Measurements from ENCODE around the gene ASZ1.

Gene ASZ1

DNA sequence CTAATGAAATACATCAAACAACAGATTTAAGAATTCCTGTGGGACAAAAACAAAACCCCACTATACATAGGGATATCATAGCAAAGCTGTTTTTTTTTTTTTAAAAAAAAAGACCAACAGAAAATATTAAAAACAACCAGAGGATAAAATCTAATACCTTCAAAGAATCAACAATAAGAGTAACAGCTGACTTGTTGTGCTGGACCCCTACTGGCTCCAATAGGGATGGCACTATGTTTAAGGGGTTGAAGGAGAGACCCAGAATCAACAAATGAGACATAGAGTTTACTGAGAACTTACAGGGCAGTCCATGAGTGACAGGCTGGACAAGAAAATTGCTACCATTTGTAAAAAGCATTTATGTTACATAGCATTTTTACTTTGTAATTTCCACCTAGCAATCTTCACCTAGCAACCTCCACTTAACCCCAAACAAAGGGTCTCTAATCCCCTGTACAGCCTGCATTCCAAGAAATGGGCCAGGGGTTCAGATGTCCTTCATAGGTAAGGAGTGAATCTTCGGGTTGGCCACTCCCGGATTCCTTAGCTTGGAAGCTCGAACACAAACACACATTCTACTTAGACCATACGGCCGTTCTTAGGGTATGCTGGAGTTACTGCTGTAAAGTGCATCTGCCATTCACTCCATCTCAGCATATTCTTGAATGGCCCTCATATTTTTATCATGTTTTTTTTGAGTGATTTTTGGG is 25.8 kb downstream of the ASZ1 start:
- DNase-seq = no peak

- no peak for DNase-seq
These were observed 27.4 kb downstream of the ASZ1 start for GRCh38 chr7:117399820-117400422.

- no peak for DNase-seq
These were observed 31.6 kb downstream of the ASZ1 start for GRCh38 chr7:117395743-117396142.

DNA sequence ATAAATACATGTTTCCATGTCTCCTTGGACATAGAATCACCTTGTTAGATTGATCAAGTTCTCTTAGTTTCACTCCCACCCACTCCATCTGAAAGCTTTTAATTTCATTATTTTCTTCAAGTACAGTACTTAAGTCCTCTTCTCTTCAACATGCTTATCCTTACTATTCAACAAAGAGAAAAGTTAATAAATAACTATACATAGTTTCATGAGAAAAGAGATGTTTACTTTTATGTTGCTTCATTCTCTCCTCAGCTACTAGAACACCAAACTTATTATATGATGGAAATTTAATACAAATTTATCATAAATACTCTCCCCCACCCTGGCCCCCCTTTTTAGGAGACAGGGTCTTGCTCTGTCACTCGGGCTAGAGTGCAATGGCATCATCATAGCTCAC is 33.5 kb downstream of the ASZ1 start:
- DNase-seq = no peak

GRCh38 chr7:117389871-117390270 is 37.4 kb downstream of the ASZ1 start:
- DNase-seq = no peak

DNA sequence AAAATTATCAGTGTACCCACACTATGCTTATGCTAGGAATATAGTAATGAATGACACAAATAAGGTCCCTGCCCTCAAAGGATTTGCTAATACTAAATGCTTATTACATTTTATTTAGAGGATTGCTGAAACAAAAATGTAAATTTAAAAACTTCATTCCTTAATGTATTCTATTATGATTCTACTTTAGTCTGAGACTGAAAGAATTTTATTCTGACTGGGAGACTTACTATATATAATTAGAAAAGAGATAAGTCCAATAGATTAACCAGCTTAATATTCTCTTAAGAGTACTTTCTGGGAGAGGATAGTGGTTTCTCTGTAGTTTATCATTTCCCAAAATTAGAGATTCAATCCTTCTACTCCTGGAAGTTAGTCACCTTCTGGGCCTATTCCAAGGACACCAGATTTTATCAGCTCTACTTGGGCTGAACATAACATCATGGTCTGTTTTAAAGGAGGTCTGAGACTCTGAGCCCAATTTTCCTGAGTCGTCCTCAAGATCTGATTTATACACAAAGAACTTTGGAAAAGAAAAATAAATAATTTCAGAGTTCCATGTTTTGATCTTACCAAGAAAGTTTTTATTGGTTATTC is 41.1 kb downstream of the ASZ1 start:
- no peak for DNase-seq

DNA sequence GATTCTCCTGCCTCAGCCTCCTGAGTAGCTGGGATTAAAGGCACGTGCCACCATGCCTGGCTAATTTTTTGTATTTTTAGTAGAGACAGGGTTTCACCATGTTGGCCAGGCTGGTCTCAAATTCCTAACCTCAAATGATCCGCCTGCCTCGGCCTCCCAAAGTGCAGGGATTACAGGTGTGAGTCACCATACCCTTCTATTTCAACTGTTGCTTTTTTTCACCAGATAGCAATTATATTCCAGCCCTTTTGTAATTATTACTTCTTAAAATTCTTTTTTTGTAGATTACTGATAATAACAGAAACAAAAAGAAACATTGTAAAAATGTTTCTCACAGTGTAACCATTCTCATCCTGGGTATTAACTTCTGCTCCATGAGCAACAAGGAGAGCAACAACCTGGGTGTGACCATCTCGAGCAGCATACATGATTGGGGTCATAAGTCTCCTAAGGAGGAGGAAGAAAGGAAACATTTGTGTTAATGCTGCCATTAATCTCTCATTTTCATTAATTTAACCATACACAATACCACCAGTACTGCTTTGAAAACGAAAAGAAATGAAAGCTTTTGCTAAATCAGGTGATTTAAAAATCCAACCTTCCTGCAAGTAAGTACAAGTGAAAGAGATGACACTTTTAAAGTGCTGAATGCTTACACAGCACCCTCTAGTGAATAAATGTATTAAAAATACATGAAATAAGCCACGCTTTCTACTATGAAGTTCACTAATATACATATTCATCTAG is 41.8 kb downstream of the ASZ1 start:
- no peak for DNase-seq

DNA sequence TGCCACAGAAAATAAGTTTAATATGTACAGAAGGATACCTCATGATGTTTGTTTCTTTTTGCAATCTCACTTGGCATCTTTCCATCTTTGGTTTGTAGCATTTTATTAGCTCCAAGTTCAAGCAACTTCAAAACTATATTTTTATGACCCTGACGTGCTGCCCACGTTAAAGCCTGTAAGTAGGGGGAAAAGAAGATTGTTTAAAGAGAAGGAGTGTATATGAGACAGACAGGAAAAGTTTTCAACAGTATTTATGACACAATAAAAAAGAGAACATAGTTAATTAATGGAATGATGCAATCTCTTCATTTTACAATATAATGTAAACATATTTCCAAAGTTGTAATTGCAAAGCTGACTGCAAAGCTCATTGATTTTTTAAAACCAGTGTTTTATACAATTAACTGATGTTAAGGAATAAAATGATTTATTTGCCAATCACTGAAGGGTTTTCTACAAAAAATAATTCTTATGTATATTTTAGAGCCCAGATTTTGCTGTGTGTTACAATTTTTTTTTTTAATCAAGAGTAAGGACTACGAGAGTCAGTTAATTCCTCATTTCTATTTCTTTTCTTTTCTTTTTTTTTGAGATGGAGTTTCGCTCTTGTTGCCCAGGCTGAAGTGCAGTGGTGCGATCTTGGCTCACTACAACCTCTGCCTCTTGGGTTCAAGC is 42.5 kb downstream of the ASZ1 start:
- no peak for DNase-seq

GRCh38 chr7:117383483-117384189 is 43.7 kb downstream of the ASZ1 start:
- DNase-seq = no peak

DNA sequence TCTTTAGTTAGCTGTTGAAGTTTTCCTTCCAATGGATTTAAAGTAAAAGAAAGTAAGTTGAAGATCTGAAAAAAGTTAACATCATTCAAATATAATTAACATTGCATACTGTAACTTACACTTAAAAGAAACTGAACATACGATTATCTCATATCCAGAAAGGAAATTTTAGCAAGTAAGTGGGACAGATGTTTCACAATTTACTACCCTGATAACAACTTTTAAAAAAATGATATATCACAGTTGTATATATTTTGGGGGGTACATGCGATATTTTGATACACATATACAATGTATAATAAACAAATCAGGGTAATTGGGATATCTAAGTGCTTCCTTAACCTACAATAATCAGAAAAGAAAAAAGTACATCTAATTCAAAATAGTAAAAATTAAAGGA is 44.2 kb downstream of the ASZ1 start:
- no peak for DNase-seq

GRCh38 chr7:117381362-117381761 is 45.9 kb downstream of the ASZ1 start:
- DNase-seq = no peak

DNA sequence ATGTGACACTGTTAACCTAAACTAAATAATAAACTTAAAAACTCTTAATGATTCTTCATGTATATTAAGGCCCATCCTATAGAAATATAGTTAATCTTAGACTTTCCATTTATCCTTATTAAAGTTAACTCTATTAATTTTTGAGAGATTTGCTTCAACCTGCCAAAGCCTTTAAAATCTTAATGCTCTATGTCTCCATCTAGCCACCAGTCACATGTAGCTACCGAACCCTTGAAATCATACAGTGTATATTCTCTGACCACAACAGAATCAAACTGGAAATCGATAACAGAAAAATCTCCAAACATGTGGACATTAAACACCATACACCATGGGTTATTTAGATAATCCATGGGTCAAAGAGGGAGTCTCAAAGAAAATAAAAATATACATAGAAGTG is 51.9 kb downstream of the ASZ1 start:
- DNase-seq = no peak

DNA sequence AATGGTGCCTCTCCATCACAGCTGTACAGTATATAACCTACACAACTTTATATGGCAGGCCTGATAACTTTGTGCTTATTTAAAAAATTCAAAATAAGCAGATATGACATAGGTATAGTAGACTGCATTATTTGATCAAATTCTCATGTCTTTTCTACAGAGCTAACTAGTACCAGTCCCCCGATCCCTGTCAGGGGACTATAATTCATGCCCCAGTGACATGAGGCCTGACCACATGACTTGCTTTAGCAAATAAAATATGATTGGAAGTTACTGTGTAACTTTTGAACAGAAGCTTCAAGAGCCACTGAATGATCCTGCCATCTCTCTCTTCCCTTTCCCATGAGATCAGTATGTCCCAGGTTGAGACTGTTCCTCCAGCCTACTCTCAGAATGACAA is 55.2 kb downstream of the ASZ1 start:
- DNase-seq = no peak

DNA sequence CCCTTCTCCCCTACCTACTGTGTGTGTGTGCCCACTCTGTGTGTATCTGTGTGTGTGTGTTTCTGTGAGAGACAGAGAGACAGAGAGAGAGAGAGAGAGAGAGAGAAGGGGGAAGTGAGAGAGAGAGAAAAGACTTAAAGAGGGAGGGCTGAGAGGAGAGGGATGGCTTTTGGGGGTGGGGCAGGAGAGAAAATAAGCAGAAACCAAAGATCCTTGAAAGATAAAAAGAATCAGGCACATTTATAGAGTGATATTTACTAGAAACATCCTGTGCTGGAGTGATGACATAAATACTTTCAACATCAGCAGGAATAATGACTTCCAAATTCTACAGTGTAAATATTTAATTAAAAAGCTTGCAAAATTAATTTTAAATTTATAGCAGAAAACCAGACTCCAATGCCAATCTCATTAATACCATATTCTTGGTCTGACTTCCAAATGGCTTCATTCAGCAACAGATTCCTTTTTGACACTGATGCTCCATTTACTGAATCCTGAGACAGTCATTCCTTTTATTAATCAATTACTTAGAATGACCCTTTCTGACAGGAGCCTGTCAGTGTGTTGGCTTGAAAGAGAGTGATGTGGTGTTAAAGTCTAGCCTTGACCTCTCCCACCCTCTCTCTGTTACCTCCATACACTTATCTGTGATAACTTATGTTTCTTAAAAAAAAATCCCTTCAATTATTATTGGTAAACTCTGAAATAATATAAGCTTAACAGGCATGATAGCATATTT is 62.8 kb downstream of the ASZ1 start:
- DNase-seq = no peak

DNA sequence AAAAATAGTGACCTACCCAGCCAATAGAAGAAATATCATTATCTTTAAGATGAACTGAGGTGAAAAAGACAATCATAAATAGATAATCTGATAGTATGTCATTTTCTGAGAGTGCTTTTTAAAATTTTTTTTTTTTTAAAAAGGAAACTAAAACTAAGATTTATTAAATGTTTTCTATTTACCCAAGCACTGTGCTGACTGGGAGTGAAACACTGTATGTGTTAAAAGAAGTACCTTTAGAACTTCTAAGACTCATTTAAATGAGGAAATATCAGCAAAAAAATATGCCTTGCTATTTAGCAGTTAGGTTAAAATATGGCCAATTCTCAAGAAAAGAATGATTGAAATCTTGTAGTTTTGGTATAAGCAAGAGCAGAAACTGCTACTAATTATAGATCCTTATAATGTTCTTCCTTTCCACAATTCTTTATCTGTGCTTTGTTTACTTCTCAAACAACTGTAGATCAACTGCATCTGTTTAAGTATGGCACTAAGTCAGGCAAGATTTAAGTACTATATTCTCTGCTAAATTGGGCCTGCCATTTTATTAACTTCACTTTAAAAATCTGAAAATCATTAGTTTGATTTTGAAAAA is 64.9 kb downstream of the ASZ1 start:
- DNase-seq = no peak

DNA sequence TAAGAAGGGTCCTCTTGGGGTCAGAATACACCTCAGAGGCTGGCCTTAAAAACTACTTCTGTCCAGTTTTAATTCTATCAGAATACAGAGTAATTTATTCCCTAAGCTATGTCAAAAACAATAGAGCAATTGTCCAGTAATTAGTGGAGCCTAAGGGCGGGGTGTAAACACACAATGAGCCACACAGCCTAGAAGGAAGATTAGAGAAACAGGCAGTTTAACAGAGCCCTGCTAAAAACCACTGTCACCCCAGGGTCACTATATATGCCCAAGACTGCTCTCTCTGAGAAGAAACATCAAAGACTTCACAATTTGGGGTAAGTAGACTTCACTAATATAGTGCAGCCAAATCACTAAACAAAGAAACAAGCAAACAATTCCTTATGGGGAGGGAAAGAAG is 77.3 kb downstream of the ASZ1 start:
- DNase-seq = no peak

- DNase-seq = no peak
These were observed 77.7 kb downstream of the ASZ1 start for GRCh38 chr7:117349570-117349969.

- no peak for DNase-seq
These were observed 79.2 kb downstream of the ASZ1 start for GRCh38 chr7:117347962-117348672.

- no peak for DNase-seq
These were observed 79.8 kb downstream of the ASZ1 start for GRCh38 chr7:117347480-117347879.

DNA sequence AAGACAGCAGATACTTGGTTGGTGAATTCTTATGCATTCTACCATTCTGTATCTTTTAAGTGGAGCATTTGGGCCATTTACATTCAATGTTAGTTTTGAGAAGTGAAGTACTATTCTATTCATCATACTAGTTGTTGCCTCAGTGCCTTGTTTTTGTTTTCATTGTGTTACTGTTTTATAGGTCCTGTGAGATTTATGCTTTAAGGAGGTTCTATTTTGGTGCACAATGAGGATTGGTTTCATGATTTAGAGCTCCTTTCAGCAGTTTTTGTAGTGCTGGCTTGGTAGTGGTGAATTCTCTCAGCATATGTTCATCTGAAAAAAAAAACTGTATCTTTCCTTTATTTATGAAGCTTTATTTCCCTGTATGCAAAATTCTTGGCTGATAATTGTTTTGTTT is 81.1 kb downstream of the ASZ1 start:
- no peak for DNase-seq

DNA sequence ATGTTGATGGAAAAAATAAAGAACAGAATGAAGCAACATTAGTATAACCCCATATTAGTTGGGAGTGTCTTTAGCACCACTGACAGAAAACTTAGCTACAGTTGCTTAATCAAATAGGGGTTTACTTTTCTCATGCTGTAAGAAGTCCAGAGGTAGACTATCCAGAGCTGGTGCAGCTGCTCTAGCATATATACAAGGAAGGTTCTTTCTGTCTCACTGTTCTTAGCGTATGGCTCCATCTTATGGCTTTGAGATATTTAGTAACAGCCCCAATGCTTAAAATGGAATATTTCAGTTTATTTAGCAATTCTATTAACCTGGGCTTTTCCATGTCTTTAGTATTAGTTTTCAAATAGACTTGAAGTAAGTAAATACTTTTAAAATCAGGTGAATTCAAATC is 89.3 kb downstream of the ASZ1 start:
- DNase-seq = no peak
